ENCODE results near the gene MZF1.

DNA sequence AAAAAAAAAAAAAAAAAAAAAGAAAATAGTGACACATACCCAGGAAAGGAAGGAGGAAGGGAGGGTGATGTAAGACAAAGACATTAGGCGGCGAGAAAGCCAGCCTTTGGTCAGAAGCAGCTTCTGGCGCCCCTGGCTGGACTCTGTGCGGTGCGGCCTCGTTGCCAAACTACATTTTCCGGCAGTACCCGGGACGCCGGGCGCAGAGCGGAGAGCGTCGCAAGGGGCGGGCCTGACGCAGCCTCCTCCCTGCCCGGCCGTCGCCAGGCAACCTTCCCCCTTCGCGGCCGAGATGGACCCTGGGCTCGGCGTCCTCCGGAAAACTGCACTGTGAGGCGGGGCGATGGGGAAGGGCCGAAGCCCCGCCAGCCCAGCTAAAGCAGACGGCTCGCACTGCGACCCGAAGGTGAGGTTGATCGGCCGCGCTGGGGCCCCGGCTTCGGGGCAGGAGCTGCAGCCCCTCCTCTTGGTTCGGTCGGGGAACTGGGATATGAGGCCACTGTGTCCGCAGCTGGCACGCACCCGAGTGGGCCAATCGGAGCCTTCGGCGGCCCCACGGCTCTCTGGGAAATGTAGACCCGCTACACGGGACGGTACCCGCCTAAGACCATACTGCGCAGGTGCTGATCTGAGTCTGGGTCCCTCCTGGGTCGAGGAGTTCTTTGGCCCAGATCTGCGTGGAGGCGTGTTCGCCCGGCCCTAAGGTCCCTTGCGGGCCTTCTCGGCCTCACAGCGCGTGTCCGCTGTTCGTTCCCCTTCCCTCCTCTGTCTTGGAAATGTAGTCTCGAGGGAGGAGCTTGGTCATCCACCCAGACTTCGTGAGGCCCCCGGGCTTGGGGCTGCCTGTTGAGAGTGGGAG is 2.3 kb upstream of the MZF1 start:
- TF ChIP-seq BHLHE40 (IDR thresholded peaks at IDR 0.05; ENCODE audit: borderline replicate concordance in 1 of 2, low read depth in 2 of 2, low read length in 1 of 2) (peak; percentile 30 to 87; a peak in 3 of 4 replicates), ETV6 (conservative IDR thresholded peaks at IDR 0.05 in 1 of 2, IDR thresholded peaks at IDR 0.05 in 1 of 2; ENCODE audit: borderline replicate concordance in 1 of 2, low read depth in 1 of 2) (no peak), NFYA (IDR thresholded peaks at IDR 0.05; ENCODE audit: borderline replicate concordance, low read depth, low read length) (no peak), YY1 (IDR thresholded peaks at IDR 0.05; ENCODE audit: low read depth, low read length) (peak; percentile 48; the same call in 1 of the 2 replicates), CEBPB (IDR thresholded peaks at IDR 0.05; ENCODE audit: borderline replicate concordance in 1 of 2, low read depth in 2 of 2, low read length in 2 of 2) (no peak), SIX5 (IDR thresholded peaks at IDR 0.05; ENCODE audit: low read depth, low read length, severe bottlenecking) (peak; percentile 89), POLR2AphosphoS5 (IDR thresholded peaks at IDR 0.05; ENCODE audit: low read length) (peak; percentile 86), ZSCAN29 (IDR thresholded peaks at IDR 0.05) (no peak)
- TF ChIP-seq, protein P1, sequence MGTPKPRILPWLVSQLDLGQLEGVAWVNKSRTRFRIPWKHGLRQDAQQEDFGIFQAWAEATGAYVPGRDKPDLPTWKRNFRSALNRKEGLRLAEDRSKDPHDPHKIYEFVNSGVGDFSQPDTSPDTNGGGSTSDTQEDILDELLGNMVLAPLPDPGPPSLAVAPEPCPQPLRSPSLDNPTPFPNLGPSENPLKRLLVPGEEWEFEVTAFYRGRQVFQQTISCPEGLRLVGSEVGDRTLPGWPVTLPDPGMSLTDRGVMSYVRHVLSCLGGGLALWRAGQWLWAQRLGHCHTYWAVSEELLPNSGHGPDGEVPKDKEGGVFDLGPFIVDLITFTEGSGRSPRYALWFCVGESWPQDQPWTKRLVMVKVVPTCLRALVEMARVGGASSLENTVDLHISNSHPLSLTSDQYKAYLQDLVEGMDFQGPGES (IDR thresholded peaks at IDR 0.05), result no peak
- TF ChIP-seq, protein P2, sequence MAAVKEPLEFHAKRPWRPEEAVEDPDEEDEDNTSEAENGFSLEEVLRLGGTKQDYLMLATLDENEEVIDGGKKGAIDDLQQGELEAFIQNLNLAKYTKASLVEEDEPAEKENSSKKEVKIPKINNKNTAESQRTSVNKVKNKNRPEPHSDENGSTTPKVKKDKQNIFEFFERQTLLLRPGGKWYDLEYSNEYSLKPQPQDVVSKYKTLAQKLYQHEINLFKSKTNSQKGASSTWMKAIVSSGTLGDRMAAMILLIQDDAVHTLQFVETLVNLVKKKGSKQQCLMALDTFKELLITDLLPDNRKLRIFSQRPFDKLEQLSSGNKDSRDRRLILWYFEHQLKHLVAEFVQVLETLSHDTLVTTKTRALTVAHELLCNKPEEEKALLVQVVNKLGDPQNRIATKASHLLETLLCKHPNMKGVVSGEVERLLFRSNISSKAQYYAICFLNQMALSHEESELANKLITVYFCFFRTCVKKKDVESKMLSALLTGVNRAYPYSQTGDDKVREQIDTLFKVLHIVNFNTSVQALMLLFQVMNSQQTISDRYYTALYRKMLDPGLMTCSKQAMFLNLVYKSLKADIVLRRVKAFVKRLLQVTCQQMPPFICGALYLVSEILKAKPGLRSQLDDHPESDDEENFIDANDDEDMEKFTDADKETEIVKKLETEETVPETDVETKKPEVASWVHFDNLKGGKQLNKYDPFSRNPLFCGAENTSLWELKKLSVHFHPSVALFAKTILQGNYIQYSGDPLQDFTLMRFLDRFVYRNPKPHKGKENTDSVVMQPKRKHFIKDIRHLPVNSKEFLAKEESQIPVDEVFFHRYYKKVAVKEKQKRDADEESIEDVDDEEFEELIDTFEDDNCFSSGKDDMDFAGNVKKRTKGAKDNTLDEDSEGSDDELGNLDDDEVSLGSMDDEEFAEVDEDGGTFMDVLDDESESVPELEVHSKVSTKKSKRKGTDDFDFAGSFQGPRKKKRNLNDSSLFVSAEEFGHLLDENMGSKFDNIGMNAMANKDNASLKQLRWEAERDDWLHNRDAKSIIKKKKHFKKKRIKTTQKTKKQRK (IDR thresholded peaks at IDR 0.05; ENCODE audit: low read depth, low read length), result no peak
